Suppressor macrophage treated with lipopolysaccharide for 1 hour (primary cell): Measurements from ENCODE around the gene BRME1.
"Not testable (repeated sequence)": the region's sequence is repeated elsewhere in the genome, so short reads cannot be mapped to it uniquely, and the experiment has no call there.

Experiments used
- DNase-seq, 3 donors: peaks; one replicate each; pipeline ENCODE4 v3.0.0-alpha.2; 2020 to 2022

Gene BRME1

DNA sequence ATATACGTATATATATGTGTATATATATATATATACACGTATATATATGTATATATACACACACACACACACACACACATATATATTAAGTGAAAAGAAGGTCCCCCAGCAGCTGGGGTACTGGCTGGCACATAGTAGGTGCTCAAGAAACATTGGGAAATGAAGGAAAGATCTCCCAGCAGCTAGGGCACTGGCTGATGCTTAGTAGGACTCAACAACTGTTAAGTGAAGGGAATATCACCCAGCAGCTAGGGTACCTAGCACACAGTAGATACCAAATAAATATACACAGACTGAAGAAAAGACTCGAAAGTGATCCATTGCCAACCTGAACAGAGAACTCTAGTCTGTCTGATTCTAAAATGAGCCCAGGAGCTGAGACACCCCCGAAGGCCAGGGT lies 20.1 kb upstream of the BRME1 start:
- no peak for DNase-seq

GRCh38 chr19:13923194-13923987 lies 17.5 kb upstream of the BRME1 start:
- no peak for DNase-seq

GRCh38 chr19:13922118-13922517 lies 16.2 kb upstream of the BRME1 start:
- not testable (repeated sequence) for DNase-seq

GRCh38 chr19:13920940-13921747 lies 15.2 kb upstream of the BRME1 start:
- peak; percentile 42 to 47 (median 42) for DNase-seq

DNA sequence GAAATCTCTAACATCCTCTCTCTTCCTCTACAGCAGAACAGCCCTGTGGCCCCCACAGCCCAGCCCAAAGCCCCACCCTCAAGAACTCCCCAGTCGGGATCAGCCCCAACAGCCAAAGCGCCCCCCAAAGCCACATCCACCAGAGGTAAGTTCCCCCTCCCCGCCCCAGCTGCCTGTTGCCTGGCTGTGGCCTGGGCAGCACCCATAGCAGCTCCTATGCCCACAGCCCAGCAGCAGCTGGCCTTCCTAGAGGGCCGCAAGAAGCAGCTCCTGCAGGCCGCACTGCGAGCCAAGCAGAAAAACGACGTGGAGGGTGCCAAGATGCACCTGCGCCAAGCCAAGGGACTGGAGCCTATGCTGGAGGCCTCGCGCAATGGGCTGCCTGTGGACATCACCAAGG lies 14.6 kb upstream of the BRME1 start:
- DNase-seq, result peak in 1 of 3 donors; percentile 10

GRCh38 chr19:13918726-13919411 lies 13.0 kb upstream of the BRME1 start:
- peak in 1 of 3 donors; percentile 7 for DNase-seq

DNA sequence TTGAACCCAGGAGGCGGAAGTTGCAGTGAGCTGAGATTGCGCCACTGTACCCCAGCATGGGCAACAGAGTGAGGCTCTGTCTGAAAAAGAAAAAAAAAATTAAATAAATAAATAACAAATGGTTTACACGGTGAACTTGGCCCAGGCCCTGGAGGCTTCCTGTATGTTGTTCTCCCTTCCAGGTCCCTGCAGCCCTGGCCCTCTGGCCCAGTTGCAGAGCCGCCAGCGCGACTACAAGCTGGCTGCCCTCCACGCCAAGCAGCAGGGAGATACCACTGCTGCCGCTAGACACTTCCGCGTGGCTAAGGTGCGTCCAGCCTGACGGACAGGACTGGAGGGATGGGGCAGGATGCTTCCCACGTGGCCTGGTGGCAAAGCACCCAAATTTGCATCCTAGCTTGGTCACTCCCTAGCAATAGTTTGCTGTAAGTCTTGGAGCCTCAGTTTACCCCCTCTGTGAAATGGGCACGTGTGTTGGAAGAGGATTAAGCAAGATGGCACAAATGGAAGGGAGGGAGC lies 12.0 kb upstream of the BRME1 start:
- DNase-seq, result no peak

- DNase-seq, result no peak
These were observed 8.9 kb upstream of the BRME1 start for GRCh38 chr19:13914777-13915176.

DNA sequence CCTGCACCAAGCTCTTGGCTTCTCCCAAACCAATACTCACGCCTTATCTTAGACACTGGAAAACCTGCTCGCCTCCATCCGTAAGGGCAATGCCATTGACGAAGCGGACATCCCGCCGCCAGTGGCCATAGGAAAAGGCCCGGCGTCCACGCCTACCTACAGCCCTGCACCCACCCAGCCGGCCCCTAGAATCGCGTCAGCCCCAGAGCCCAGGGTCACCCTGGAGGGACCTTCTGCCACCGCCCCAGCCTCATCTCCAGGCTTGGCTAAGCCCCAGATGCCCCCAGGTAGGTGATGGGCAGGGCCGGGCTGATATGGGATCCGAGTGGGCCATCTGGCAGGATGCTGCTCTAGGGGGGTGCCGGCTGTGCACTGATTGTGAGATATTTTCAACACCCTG lies 7.4 kb upstream of the BRME1 start:
- DNase-seq, result no peak

GRCh38 chr19:13909430-13909829 lies 3.5 kb upstream of the BRME1 start:
- no peak for DNase-seq

DNA sequence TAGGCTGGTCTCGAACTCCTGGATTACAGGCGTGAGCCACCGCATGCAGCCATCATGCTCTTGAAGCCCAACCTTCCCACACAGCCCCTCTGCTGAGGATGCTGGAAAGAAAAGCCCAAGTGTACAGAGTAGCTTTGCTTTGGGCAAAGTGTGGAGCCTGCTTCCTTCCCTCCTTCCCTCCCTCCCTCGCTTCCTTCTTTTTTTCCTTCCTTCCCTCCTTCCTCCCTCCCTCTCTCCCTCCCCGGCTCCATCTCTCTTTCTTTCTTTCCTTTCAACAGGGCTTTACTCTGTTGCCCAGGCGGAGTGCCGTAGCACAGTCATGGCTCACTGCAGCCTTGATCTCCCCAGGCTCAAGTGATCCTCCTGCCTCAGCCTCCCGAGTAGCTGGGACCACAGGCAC lies 2.8 kb upstream of the BRME1 start:
- no peak for DNase-seq

GRCh38 chr19:13906910-13907309 lies 993 bp upstream of the BRME1 start:
- DNase-seq, result no peak

GRCh38 chr19:13906521-13906904 lies 596 bp upstream of the BRME1 start:
- peak in 2 of 3 donors; percentile 25 to 31 for DNase-seq

DNA sequence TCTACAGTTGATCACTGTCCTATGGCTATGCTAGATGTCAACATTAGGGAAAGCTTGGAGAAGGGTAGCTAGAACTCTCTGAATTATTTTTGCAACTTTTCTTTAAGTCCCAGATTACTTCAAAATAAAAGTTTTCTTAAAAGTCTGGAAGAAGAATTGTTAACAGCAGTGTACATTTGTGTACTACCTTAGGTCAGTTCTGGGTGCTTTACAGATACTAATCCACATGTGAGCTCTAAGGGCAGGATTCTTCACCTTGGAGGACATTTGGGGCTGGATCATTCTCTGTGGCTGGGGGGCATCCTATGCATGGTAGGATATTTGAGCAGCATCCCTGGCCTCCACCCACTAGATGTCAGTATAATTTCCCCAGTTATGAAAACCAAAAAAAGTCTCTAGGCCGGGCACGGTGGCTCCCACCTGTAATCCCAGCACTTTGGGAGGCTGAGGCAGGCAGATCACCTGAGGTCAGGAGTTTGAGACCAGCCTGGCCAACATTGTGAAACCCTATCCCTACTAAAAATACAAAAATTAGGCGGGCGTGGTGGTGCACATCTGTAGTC lies 2.8 kb downstream of the BRME1 start:
- peak; percentile 19 to 45 (median 34) for DNase-seq

- DNase-seq, result no peak
These were observed 5.9 kb downstream of the BRME1 start for GRCh38 chr19:13899912-13900584.

GRCh38 chr19:13899393-13899792 lies 6.5 kb downstream of the BRME1 start:
- DNase-seq, result no peak

- no peak for DNase-seq
These were observed 9.7 kb downstream of the BRME1 start for GRCh38 chr19:13896227-13896626.

DNA sequence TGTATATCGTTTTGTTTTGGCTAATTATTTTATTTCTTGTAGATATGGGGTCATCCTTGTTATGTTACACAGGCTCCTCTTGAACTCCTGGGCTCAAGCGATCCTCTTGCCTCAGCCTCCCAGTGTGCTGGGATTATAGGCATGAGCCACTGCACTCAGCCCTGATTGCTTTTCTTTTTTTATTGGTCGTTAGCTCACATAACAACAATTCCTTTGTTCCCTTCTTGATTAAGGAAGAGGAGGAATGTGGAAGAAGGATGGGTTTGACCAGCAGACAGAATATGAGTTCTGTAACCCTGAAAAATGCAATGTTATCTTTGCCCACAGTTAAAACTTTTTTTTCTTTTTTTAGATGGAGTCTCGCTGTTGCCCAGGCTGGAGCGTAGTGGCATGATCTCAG lies 11.4 kb downstream of the BRME1 start:
- no peak for DNase-seq

DNA sequence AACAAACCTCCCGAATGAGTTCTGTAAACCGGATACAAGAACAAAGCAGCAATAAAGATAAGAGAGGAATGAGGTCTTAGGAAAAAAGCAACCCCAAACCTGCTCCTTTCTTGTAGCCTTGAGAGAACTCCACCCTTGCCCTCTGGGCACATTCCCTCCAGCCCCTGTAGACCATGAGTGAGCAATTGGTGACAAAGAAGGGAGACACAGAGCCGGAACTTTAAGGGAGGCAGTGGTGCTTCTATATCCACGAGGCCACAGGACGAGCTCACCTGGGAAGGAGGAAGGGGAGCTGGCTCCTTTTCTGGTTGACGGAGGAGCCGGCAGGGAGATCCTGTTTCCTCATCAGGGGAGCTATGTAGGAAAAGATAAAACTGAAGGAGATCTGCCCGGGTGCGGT lies 13.0 kb downstream of the BRME1 start:
- DNase-seq, result no peak

DNA sequence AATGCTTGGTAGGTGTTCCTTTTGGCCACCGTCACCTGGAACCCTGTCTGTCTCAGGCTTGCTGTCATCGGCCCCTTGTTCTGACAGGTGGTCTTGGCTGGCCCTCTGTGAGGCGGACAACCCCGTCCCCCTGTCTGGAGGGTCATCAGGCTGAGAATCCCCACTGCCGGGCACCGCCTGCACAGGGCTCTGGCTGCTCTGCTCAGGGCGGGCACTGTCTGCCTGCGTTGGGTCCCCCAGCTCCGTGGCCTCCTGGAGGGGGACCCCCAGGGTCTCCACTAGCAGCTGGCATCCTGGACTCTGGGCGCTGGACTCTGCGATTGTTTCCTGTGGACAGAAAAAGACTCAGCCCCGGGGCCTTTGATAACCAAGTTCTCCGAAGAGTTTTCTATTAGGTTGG lies 15.8 kb downstream of the BRME1 start:
- no peak for DNase-seq

- DNase-seq, result no peak
These were observed 17.6 kb downstream of the BRME1 start for GRCh38 chr19:13888281-13888680.

DNA sequence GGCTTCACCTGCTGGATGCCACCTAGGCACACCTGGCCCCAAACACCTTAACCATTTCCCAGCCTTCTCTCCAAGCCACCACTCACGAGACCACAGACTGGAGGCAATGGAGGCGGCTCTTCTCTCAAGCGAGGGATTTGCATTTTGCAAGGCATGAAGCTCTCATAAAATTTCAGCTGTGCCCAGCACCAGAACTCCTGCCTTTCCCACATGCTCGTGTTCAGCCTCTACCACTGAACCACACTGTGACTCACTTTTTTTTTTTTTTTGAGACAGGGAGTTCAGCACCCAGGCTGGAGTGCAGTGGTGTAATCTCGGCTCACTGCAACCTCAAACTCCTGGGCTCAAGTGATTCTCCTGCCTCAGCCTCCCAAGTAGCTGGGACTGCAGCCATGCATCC lies 18.4 kb downstream of the BRME1 start:
- no peak for DNase-seq
